Measurements from ENCODE around the gene MGST2. TPM values are rescaled to one million over a fixed set of nuclear protein-coding genes. Genes with fewer than 3 reads are reported as not detected.
"Not testable (repeated sequence)": the region's sequence is repeated elsewhere in the genome, so short reads cannot be mapped to it uniquely, and the experiment has no call there.

MGST2 gene
- 10 to 100 TPM; 23.1 to 59.2 (median 56.1) TPM for polyA plus RNA-seq (ENCODE audit: insufficient read length in 4 of 4)

DNA sequence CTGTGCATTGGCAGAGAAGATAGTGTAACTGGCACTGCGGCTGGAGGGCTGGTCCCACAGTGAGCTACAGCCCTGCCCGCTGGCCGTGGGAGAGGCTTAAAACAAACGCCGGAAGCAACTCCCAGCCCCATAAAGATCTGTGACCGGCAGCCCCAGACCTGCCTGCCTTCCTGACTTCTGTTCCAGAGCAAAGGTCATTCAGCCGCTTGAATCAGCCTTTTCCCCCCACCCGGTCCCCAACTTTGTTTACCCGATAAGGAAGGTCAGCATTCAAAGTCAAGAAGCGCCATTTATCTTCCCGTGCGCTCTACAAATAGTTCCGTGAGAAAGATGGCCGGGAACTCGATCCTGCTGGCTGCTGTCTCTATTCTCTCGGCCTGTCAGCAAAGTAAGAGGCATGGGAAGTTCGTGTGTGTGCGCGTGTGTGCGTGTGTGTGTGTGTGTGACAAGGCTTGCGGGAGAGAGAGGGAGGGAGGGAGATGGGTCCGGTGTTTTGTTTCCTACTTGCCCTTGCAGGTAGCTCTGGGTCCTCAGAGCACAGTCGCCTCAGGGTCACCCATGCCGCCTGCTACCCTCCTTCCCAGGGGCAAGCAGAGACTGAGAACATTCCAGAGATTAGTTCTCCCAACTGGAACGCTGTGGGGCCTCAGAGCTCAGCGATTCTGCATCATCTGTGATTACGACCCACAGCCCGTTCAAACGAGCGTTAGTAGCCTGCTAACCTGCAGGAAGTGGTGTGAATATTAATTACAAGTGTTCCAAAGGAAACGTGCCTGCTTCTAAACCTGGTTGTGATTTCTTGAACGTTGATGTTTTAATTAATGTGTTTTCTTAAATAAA lies at the start of gene MGST2:
MGST2 (plus strand) TSS at position 130 of the 840 bp plus-strand sequence; CDS start at position 331, 201 bp downstream.
- peak in 3 of 4 donors; percentile 73 to 81 (median 75) for DNase-seq (ENCODE audit: low read depth in 4 of 4, low spot score in 3 of 4)

- DNase-seq (ENCODE audit: low read depth in 4 of 4, low spot score in 3 of 4), result no peak
Observed at GRCh38 chr4:139617702-139618490, 47.7 kb upstream of the MGST2 start.

DNA sequence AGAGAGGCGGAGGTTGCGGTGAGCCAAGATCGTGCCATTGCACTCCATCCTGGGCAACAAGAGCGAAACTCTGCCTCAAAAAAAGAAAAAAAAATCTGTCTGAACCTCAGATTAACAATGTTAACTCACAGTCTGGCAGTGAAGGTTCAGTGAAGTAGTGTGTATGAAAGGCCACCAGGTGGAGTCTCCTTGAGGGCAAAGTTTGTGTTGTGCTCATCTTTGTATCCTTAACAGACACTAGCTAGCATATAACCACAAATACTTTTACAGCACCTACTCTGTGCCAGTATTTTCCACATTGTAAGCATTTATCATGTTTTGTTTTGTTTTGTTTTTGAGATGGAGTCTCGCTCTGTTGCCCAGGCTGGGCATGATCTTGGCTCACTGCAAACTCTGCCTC lies 46.0 kb upstream of the MGST2 start:
- no peak for DNase-seq (ENCODE audit: low read depth in 4 of 4, low spot score in 3 of 4)

DNA sequence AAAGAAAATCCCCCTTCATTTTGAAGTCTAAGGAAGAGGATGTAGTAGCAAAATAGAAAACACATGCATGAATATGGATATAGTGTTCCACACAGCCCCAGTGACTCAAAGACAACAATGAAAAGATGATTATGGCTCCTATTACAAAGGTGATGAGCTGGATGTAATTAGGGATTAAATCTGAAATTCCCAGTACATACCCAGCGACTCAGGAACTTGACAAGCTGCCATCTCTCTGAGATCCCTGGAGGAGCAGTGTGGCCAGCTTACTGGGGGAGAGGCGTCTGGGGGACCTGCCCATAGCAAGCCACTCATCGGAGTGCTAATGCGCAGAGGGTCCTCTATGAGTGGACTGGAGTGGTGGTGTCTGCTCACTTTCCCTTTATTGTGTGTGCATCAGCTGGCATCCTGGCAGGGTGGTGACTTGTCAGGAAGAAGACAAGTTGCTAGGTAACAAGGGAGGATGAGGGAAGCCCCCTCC lies 42.7 kb upstream of the MGST2 start:
- no peak for DNase-seq (ENCODE audit: low read depth in 4 of 4, low spot score in 3 of 4)

- no peak for DNase-seq (ENCODE audit: low read depth in 4 of 4, low spot score in 3 of 4)
Observed at GRCh38 chr4:139624441-139625092, 41.1 kb upstream of the MGST2 start.

DNA sequence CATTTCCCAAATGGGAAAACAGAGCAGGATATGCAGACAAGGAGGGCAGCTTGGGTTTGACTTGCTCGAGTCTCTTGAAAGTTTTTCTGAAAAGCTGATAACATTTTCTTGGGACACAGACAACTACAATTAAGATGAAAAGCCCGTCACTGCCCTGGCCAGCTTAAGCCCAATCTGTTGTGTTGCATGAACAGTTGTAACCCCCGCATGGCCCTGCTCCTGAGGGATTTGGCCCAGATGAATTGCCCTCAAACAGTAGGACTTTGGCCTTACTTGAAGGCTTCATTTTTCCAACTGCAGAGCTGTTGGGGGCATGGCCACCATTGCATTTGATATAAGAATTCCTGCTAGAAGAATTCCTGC lies 40.5 kb upstream of the MGST2 start:
- no peak for DNase-seq (ENCODE audit: low read depth in 4 of 4, low spot score in 3 of 4)

DNA sequence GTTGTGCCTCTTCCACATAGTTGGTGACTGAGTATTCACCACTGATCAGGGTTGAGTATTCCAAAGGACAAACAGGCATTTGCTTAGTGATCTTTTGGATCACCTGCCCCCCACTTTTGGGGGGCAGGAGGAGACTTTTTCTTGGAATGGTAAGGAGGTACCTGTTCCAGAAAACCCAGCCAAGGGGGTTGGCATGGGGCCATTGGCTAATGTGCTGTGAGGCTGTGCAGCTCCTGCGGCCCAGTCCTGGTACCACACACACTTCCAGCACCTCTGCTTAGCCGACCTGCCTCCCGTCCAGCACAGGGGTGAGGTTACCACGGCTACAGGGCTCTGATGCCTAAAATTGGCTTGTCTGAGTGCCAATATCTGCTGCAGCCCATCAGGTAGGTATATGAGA lies 40.1 kb upstream of the MGST2 start:
- no peak for DNase-seq (ENCODE audit: low read depth in 4 of 4, low spot score in 3 of 4)

DNA sequence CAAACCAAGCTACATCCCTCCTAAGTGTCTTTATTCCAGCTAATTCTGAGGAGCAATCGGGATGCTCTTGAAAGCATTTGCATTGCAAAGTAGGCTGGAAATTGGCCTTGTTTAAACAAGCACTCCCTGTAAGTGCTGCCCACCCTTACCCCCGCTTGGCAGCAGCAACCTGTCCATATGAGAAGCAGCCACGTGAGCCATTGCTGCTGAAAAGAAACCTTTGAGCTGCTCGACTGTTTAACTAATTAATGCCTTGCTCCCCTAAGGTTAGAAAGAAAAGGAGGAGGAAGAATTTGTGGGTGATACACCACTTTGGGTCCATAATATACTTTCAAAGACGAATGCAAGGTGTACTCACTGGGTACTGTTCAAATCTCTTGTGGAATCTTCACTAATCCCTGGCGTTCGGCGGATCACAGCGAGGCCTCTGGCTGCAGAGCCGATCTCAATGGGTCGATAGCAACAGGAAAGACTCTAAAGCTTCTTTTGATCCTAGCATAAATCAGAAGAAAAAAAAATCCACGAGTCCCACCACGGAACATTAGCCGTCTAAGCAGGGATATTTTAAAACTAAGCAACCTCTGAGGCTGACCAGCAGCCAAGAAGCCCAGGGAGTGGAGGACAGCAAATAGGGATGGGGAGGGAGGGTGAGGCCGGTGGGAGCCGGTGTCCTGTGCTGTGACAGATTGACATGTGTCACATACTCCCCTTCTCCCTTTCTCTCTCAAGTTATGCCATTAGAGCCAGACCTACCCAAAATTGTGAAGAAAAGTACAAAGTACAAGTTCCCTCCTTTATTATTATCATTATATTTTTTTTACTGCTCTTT lies 37.2 kb upstream of the MGST2 start:
- DNase-seq (ENCODE audit: low read depth in 4 of 4, low spot score in 3 of 4), result peak in 1 of 4 donors; percentile 24

DNA sequence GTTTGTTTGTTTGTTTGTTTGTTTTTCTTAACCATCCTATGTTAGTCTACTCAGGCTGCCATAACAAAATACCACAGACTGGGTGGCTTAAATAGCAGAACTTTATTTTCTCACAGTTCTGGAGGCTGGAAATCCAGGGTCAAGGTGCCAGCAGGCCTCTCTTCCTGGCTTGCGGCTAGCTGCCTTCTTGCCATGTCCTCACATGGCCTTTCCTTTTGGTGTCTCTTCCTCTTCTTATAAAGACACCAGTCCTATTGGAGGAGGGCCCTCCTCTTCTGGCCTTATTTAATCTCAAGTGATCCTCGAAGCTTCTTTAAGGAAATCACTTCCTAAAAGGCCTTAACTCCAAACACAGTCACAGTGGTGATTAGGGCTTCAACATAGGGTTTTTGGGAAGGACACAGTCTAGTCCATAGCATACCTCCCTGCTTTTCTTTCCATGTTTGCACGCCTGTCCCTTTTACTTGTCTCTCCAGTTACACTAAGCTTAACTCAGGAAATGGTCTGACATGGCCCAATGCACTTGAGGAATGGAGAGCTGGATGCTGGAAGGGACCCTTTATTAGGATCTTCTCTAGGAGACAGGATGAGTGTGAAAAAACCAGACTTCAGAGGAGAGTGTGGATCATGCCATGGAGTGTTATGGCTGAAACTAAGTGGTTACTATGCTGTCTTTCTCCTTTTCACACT lies 36.0 kb upstream of the MGST2 start:
- DNase-seq (ENCODE audit: low read depth in 4 of 4, low spot score in 3 of 4), result peak in 1 of 4 donors; percentile 39

DNA sequence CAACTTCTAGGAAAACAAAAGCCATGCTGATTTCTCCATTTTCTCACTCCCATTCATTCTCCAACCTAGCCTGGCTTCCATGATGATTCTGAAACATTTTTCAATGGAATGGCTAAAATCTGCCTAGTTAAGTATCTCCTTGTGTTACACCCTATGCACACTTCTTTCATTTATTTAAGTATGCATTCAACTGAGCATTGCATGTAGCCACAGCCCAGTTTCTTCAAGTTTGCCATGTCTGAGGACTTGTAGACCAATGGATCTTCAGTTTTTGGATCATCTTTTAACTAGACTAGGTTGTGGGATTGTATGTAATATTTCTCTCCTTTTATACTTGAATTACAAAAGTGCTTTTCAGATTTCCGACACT lies 35.5 kb upstream of the MGST2 start:
- DNase-seq (ENCODE audit: low read depth in 4 of 4, low spot score in 3 of 4), result no peak

DNA sequence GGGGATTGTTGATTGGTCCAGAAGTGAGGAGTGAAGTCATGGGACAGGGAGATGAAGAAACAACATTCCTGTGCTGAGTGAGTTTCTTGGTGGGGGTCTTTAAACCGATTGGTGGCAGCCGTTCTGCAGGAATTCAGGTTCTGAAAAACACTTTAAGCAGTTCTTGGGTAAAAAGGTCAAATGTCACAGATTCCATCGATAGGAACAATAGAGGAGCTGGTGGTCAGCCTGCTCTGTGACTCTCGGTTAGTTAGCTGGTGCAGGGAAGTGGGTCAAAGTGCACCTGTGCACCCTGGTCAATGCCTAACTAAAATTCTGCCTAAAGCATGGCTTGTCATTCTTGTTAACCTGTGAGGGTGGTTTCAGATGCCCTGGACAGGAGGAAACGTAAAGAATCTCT lies 34.6 kb upstream of the MGST2 start:
- no peak for DNase-seq (ENCODE audit: low read depth in 4 of 4, low spot score in 3 of 4)

DNA sequence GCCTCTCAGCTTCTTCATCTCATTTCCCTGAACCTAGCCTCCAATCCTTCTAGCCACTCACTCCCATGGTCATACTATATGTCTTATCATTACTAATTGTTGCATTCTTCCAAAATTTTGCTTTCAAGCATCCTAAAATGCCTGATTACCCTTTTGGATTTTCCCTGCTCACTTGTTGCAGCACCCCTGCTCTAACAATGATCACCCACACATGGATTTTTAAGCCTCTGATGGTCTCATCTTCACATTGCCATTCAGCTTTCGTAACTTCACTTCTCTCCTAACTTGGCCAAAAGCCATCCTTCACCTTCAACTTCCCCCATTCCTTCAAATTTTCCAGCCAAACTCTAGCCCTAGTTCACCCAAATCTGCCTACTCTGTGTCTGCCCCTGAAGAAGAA lies 33.8 kb upstream of the MGST2 start:
- no peak for DNase-seq (ENCODE audit: low read depth in 4 of 4, low spot score in 3 of 4)

DNA sequence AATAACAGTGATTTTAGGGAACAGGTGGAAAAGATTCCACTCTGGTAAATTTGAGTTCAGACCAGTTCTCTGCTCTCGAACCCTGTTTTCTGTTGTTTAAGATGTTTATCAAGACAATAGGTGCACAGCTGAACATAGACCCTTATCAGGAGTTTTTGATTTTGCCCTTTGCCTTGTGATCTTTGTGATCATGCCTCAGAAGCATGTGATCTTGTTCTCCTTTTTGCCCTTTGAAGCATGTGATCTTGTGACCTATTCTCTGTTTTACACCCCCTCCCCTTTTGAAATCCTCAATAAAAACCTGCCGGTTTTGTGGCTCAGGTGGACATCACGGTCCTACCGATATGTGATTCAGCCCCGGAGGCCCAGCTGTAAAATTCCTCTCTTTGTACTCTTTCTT lies 32.9 kb upstream of the MGST2 start:
- DNase-seq (ENCODE audit: low read depth in 4 of 4, low spot score in 3 of 4), result not testable (repeated sequence)

DNA sequence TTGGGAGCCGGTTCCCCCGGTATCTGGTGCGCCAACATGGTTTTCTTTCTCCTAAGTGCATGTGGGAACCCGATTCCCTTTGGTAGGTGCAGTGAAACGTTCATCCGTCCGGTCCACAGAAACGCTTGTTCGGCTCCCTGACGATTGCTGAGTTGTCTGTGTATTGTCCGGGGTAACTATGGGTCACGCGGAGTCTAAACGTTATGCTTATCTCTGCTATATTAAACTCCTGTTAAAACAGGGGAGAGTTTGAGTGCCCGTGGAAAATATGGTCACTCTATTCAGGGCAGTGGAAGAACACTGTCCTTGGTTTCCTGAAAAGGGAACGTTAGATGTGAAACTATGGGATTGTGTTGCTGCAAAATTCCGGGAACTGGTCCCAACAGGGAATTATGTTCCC lies 32.4 kb upstream of the MGST2 start:
- DNase-seq (ENCODE audit: low read depth in 4 of 4, low spot score in 3 of 4), result no peak

DNA sequence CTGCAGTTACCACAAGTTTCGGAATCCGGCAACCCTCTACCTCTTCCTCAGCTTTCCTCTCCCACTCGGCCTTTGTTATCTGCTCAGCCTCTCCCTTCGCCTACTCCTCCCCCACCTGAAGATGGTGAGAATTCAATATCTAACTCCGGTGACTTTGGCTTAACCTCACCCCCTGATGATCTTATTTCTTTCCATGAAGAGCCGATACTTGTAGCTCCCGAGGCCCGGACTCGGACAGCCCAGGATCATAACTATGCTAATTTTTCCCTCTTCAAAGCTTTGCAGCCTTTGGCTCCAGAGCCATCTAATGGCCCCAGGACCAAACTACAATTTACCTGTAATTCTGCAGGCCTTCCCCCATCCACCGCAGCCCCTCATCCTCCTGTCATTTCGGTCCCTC lies 32.0 kb upstream of the MGST2 start:
- no peak for DNase-seq (ENCODE audit: low read depth in 4 of 4, low spot score in 3 of 4)

- no peak for DNase-seq (ENCODE audit: low read depth in 4 of 4, low spot score in 3 of 4)
Observed at GRCh38 chr4:139635966-139636365, 29.7 kb upstream of the MGST2 start.

DNA sequence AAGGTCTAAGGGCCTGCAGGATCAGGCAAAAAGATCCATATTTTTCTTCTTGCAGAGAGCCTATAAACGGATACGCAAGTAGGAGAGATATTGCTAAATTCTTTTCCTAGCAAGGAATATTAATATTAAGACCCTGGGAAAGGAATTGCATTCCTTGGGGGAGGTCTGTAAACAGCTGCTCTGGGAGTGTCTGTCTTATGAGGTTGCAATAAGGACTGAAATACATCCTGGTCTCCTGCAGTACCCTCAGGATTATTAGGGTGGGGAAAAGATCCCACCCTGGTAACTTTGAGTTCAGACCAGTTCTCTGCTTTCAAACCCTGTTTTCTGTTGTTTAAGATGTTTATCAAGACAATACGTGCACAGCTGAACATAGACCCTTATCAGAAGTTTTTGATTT lies 27.3 kb upstream of the MGST2 start:
- not testable (repeated sequence) for DNase-seq (ENCODE audit: low read depth in 4 of 4, low spot score in 3 of 4)

GRCh38 chr4:139639654-139640053 lies 26.0 kb upstream of the MGST2 start:
- no peak for DNase-seq (ENCODE audit: low read depth in 4 of 4, low spot score in 3 of 4)

DNA sequence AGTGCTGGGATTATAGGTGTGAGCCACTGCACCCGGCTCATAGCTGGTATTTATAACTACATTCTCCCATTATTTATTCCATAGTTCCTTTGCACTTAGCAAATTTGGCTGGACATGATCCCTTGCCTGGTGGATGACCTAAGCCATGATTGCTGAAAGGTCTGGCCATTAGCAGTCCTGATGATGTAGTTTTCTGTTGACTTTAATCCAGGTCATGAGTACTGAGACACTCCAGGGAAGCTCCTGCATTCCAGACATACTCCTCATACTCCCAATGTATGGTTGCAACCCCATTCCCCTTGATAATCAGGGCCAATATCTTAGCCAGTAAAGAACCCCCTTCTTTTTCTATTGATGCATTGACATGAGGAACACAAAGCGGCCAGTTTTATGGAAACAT lies 24.4 kb upstream of the MGST2 start:
- no peak for DNase-seq (ENCODE audit: low read depth in 4 of 4, low spot score in 3 of 4)

DNA sequence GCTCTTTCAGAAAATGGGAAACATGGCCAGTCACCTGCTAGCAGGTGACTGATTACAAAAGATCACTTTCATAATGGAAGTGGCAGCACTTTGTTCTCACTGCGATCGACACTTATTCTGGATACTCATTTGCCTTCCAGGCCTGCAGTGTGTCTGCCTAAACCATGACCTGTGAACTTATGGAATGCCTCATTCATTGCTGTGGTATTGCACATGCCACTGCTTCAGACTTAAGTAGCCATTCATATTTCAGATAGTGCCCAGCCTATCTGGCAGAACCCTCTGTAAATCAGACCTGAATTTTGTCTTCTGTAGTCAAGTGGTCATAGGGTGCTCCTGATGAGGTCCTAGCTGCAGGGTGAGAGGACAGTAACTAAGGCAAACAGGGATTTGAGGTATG lies 23.3 kb upstream of the MGST2 start:
- DNase-seq (ENCODE audit: low read depth in 4 of 4, low spot score in 3 of 4), result no peak

All from left renal pelvis (tissue), 4 donors.